ENCODE measurements around the gene DPF3.

The DPF3 gene

GRCh38 chr14:72790887-72791566 is 102.9 kb downstream of the DPF3 start:
- no peaks in the 10 kb centered on the region for H3K27me3 ChIP-seq (replicated peaks; ENCODE audit: insufficient read depth, low read length)
- no peaks in the 10 kb centered on the region for H3K36me3 ChIP-seq (replicated peaks; ENCODE audit: insufficient read depth, low read length)
- H4K20me1 ChIP-seq (ENCODE audit: insufficient read depth, low read length) = no peaks in the 10 kb centered on the region
- no peaks in the 10 kb centered on the region for H3K9me3 ChIP-seq (replicated peaks; ENCODE audit: insufficient read depth, low read length)
- no peak for TF ChIP-seq EZH2 (optimal IDR thresholded peaks at IDR 0.05; ENCODE audit: low read depth, low read length)
- no peak for TF ChIP-seq EZH2phosphoT487 (IDR thresholded peaks at IDR 0.05; ENCODE audit: low read length)
- TF ChIP-seq CTCF (IDR thresholded peaks at IDR 0.05; ENCODE audit: low read length) = no peak
- H3K9ac ChIP-seq (ENCODE audit: low read length) = no peak overlapping the region
- H3K79me2 ChIP-seq (ENCODE audit: low read length) = peaks cover 87% of the 10 kb centered on the region
- H3F3A ChIP-seq (ENCODE audit: insufficient read depth, low read length) = no peaks in the 10 kb centered on the region
- no peak overlapping the region for H2AFZ ChIP-seq (ENCODE audit: low read length)
- DNase-seq = no peak
- no peak overlapping the region for H3K27ac ChIP-seq (ENCODE audit: low read length)
- H3K4me1 ChIP-seq (ENCODE audit: low read length) = no peaks in the 10 kb centered on the region
- no peak overlapping the region for H3K4me2 ChIP-seq (ENCODE audit: low read depth, low read length)
- no peaks in the 10 kb centered on the region for H3K9me2 ChIP-seq (replicated peaks; ENCODE audit: insufficient read depth, low read length)
- H3K4me3 ChIP-seq (ENCODE audit: low read length) = no peak overlapping the region

- no peaks in the 10 kb centered on the region for H3K36me3 ChIP-seq (replicated peaks; ENCODE audit: insufficient read depth, low read length)
- H3K4me3 ChIP-seq (ENCODE audit: low read length) = no peak overlapping the region
- no peak overlapping the region for H2AFZ ChIP-seq (ENCODE audit: low read length)
- TF ChIP-seq CTCF (IDR thresholded peaks at IDR 0.05; ENCODE audit: low read length) (no peak), EZH2phosphoT487 (IDR thresholded peaks at IDR 0.05; ENCODE audit: low read length) (no peak), EZH2 (optimal IDR thresholded peaks at IDR 0.05; ENCODE audit: low read depth, low read length) (no peak)
- no peaks in the 10 kb centered on the region for H3K4me1 ChIP-seq (ENCODE audit: low read length)
- H3K9me2 ChIP-seq (replicated peaks; ENCODE audit: insufficient read depth, low read length) = no peaks in the 10 kb centered on the region
- no peaks in the 10 kb centered on the region for H3K9me3 ChIP-seq (replicated peaks; ENCODE audit: insufficient read depth, low read length)
- H3F3A ChIP-seq (ENCODE audit: insufficient read depth, low read length) = no peaks in the 10 kb centered on the region
- no peak for DNase-seq
- no peaks in the 10 kb centered on the region for H3K27me3 ChIP-seq (replicated peaks; ENCODE audit: insufficient read depth, low read length)
- H3K79me2 ChIP-seq (ENCODE audit: low read length) = peaks cover 81% of the 10 kb centered on the region
- no peak overlapping the region for H3K9ac ChIP-seq (ENCODE audit: low read length)
- no peak overlapping the region for H3K4me2 ChIP-seq (ENCODE audit: low read depth, low read length)
- no peaks in the 10 kb centered on the region for H4K20me1 ChIP-seq (ENCODE audit: insufficient read depth, low read length)
- H3K27ac ChIP-seq (ENCODE audit: low read length) = no peak overlapping the region
Observed at GRCh38 chr14:72788972-72789728, 104.8 kb downstream of the DPF3 start.

- H3K4me1 ChIP-seq (ENCODE audit: low read length) = no peaks in the 10 kb centered on the region
- no peak overlapping the region for H3K9ac ChIP-seq (ENCODE audit: low read length)
- H3K9me3 ChIP-seq (replicated peaks; ENCODE audit: insufficient read depth, low read length) = no peaks in the 10 kb centered on the region
- H3K79me2 ChIP-seq (ENCODE audit: low read length) = peaks cover 81% of the 10 kb centered on the region
- no peaks in the 10 kb centered on the region for H3K9me2 ChIP-seq (replicated peaks; ENCODE audit: insufficient read depth, low read length)
- H3K4me3 ChIP-seq (ENCODE audit: low read length) = no peak overlapping the region
- H3K4me2 ChIP-seq (ENCODE audit: low read depth, low read length) = no peak overlapping the region
- no peaks in the 10 kb centered on the region for H3K36me3 ChIP-seq (replicated peaks; ENCODE audit: insufficient read depth, low read length)
- TF ChIP-seq EZH2 (optimal IDR thresholded peaks at IDR 0.05; ENCODE audit: low read depth, low read length) (no peak), EZH2phosphoT487 (IDR thresholded peaks at IDR 0.05; ENCODE audit: low read length) (no peak), CTCF (IDR thresholded peaks at IDR 0.05; ENCODE audit: low read length) (no peak)
- H4K20me1 ChIP-seq (ENCODE audit: insufficient read depth, low read length) = no peaks in the 10 kb centered on the region
- H3K27ac ChIP-seq (ENCODE audit: low read length) = no peak overlapping the region
- DNase-seq = no peak
- no peaks in the 10 kb centered on the region for H3F3A ChIP-seq (ENCODE audit: insufficient read depth, low read length)
- no peaks in the 10 kb centered on the region for H3K27me3 ChIP-seq (replicated peaks; ENCODE audit: insufficient read depth, low read length)
- no peak overlapping the region for H2AFZ ChIP-seq (ENCODE audit: low read length)
Observed at GRCh38 chr14:72788255-72788654, 105.6 kb downstream of the DPF3 start.
